Smooth muscle cell (in vitro differentiated cells): Measurements from ENCODE around the gene RHOH. TPM values are rescaled to one million over a fixed set of nuclear protein-coding genes. Genes with fewer than 3 reads are reported as not detected.
A peak's percentile ranks its signal among the peaks of the same experiment; 100 is the strongest.

ENCODE experiments used
- DNase-seq: peaks from one replicate; lab custom pipeline; 2025; ENCODE audit not compliant: unreplicated experiment; lab: John Stamatoyannopoulos, UW
- H2AFZ ChIP-seq: fragments of 200-600 bp; sonication (generic); 2 replicates; pipeline ENCODE4 v1.6.0; 2016; ENCODE audit warnings: antibody characterized with exemption, low read depth, mild to moderate bottlenecking
- H3F3A ChIP-seq: fragments of 200-600 bp; sonication (generic); 2 replicates; pipeline ENCODE4 v1.6.0; 2017; ENCODE audit warnings: antibody characterized with exemption, low read depth
- H3K27ac ChIP-seq: fragments of 200-600 bp; sonication (generic); 2 replicates; pipeline ENCODE4 v1.5.1; 2016; ENCODE audit warnings: low read depth, mild to moderate bottlenecking
- H3K27me3 ChIP-seq: fragments of 200-600 bp; sonication (generic); 2 replicates; pipeline ENCODE4 v1.6.1; 2016; ENCODE audit warnings: low read depth, mild to moderate bottlenecking
- H3K36me3 ChIP-seq: fragments of 200-600 bp; sonication (generic); 2 replicates; pipeline ENCODE4 v1.5.1; 2016; ENCODE audit warnings: low read depth
- H3K4me1 ChIP-seq: fragments of 200-600 bp; sonication (generic); 2 replicates; pipeline ENCODE4 v1.5.1; 2016; ENCODE audit warnings: low read depth
- H3K4me2 ChIP-seq: fragments of 200-600 bp; sonication (generic); 2 replicates; pipeline ENCODE4 v1.6.0; 2016; ENCODE audit warnings: mild to moderate bottlenecking
- H3K4me3 ChIP-seq: fragments of 200-600 bp; sonication (generic); 2 replicates; pipeline ENCODE4 v1.5.1; 2016; ENCODE audit warnings: mild to moderate bottlenecking
- H3K79me2 ChIP-seq: fragments of 200-600 bp; sonication (generic); 2 replicates; pipeline ENCODE4 v1.6.0; 2016; ENCODE audit warnings: low read depth, mild to moderate bottlenecking
- H3K9ac ChIP-seq: fragments of 200-600 bp; sonication (generic); 2 replicates; pipeline ENCODE4 v1.6.0; 2016; ENCODE audit warnings: low read depth
- H3K9me3 ChIP-seq: fragments of 200-600 bp; sonication (generic); replicated peaks from 2 replicates; pipeline ENCODE4 v1.5.1; 2016; ENCODE audit warnings: low read depth
- H4K20me1 ChIP-seq: fragments of 200-600 bp; sonication (generic); 2 replicates; pipeline ENCODE4 v1.6.0; 2016; ENCODE audit warnings: low read depth
- CTCF ChIP-seq: fragments of 200-600 bp; sonication (generic); IDR thresholded peaks from 2 replicates; pipeline ENCODE4 v1.5.1; 2017; ENCODE audit warnings: borderline replicate concordance, mild to moderate bottlenecking, antibody characterized with exemption; ENCODE audit not compliant: insufficient read depth, poor library complexity, severe bottlenecking
- WGBS: methylation state at CpG from one replicate; pipeline ENCODE4 v1.1.7; 2016; ENCODE audit warnings: low lambda C conversion rate; 5-methylcytosine and 5-hydroxymethylcytosine counted together
- polyA plus RNA-seq: library from polyadenylated mRNA; unstranded; fragments of >200 nt; fragmentation: Nextera tagmentation; extraction: Ambion mirVana; gene quantifications from 2 replicates; pipeline ENCODE4 v1.2.1, GENCODE V29; 2016
- total RNA-seq: library from RNA; depleted of rRNA; stranded (reverse); fragments of >200 nt; gene quantifications from 2 replicates; pipeline ENCODE4 v1.2.3, GENCODE V29; 2014

RHOH gene
- total and polyA plus RNA-seq, 2 experiments from 2014 or later = 0.46 TPM; not detected in 1

- H3F3A ChIP-seq = no peaks in the 10 kb centered on the region
- no peaks in the 10 kb centered on the region for H3K9me3 ChIP-seq
- H3K9ac ChIP-seq = no peak overlapping the region
- no peak for DNase-seq
- H3K4me1 ChIP-seq = no peaks in the 10 kb centered on the region
- H3K36me3 ChIP-seq = no peaks in the 10 kb centered on the region
- no peaks in the 10 kb centered on the region for H3K27me3 ChIP-seq
- H2AFZ ChIP-seq = peak overlapping the region; percentile 53
- TF ChIP-seq CTCF = no peak
- no peak overlapping the region for H3K4me3 ChIP-seq
- WGBS = 41% methylated on average over 6 of the region's 6 CpGs
- no peak overlapping the region for H3K27ac ChIP-seq
- H3K4me2 ChIP-seq = no peak overlapping the region
- no peaks in the 10 kb centered on the region for H4K20me1 ChIP-seq
- H3K79me2 ChIP-seq = no peaks in the 10 kb centered on the region
Measured at GRCh38 chr4:40212674-40213527, 16.1 kb downstream of the RHOH start.

GRCh38 chr4:40214038-40214437 lies 17.2 kb downstream of the RHOH start:
- 96% methylated on average over 7 of the region's 7 CpGs for WGBS
- H4K20me1 ChIP-seq = no peaks in the 10 kb centered on the region
- H3K9me3 ChIP-seq = no peaks in the 10 kb centered on the region
- DNase-seq = no peak
- H2AFZ ChIP-seq = no peak overlapping the region
- H3K27me3 ChIP-seq = no peaks in the 10 kb centered on the region
- no peak overlapping the region for H3K27ac ChIP-seq
- H3K4me2 ChIP-seq = no peak overlapping the region
- no peaks in the 10 kb centered on the region for H3K36me3 ChIP-seq
- H3F3A ChIP-seq = no peaks in the 10 kb centered on the region
- no peaks in the 10 kb centered on the region for H3K79me2 ChIP-seq
- H3K4me1 ChIP-seq = no peaks in the 10 kb centered on the region
- no peak for TF ChIP-seq CTCF
- H3K9ac ChIP-seq = no peak overlapping the region
- H3K4me3 ChIP-seq = no peak overlapping the region

- H3K36me3 ChIP-seq = no peaks in the 10 kb centered on the region
- H3F3A ChIP-seq = no peaks in the 10 kb centered on the region
- H3K4me1 ChIP-seq = no peaks in the 10 kb centered on the region
- H3K4me2 ChIP-seq = no peak overlapping the region
- no peak overlapping the region for H2AFZ ChIP-seq
- no peak overlapping the region for H3K27ac ChIP-seq
- no peaks in the 10 kb centered on the region for H3K79me2 ChIP-seq
- no peaks in the 10 kb centered on the region for H3K9me3 ChIP-seq
- WGBS = 96% methylated on average over 9 of the region's 9 CpGs
- TF ChIP-seq CTCF = no peak
- no peak overlapping the region for H3K9ac ChIP-seq
- no peak overlapping the region for H3K4me3 ChIP-seq
- H3K27me3 ChIP-seq = no peaks in the 10 kb centered on the region
- DNase-seq = no peak
- H4K20me1 ChIP-seq = no peaks in the 10 kb centered on the region
Measured at GRCh38 chr4:40214661-40215418, 18.0 kb downstream of the RHOH start.
